Fibroblast of lung (primary cell): ENCODE results near the gene DNAH3.

Experiments used
- EZH2 ChIP-seq: IDR thresholded peaks from 2 replicates; pipeline ENCODE4 v1.5.1; 2012; ENCODE audit warnings: low read length, control low read depth, mild to moderate bottlenecking; ENCODE audit errors: missing control alignments
- TF ChIP-seq, protein P1 (sequence below), 2 donors: IDR thresholded peaks in 1 of 2; conservative IDR thresholded peaks in 1 of 2; 1 replicate in 1 of 2; 2 replicates in 1 of 2; pipeline ENCODE4 v1.5.1; 2011 to 2012; ENCODE audit warnings: low read length in 2 of 2, control low read depth in 1 of 2, inconsistent platforms in 1 of 2, low read depth in 1 of 2, mild to moderate bottlenecking in 1 of 2

DNA sequence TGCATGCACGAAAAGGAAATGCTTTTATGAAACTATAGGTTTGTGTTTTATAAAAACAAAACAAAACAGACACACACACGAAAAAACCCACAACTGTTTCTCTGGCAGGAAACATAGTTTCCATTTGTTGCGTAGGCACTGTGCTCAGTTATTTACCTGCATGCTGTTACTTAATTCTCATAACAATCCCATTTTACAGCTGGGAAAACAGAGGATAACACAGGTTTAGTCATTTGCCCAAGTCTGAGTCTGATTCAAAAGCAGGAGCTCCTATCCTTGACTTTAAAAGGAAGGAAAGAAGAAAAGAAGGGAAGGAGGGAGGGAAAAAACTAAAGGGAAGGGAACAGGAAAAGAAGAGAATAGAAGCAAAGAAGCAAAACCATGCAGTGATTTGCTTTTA, 117.4 kb downstream of the DNAH3 start:
- TF ChIP-seq, protein P1, sequence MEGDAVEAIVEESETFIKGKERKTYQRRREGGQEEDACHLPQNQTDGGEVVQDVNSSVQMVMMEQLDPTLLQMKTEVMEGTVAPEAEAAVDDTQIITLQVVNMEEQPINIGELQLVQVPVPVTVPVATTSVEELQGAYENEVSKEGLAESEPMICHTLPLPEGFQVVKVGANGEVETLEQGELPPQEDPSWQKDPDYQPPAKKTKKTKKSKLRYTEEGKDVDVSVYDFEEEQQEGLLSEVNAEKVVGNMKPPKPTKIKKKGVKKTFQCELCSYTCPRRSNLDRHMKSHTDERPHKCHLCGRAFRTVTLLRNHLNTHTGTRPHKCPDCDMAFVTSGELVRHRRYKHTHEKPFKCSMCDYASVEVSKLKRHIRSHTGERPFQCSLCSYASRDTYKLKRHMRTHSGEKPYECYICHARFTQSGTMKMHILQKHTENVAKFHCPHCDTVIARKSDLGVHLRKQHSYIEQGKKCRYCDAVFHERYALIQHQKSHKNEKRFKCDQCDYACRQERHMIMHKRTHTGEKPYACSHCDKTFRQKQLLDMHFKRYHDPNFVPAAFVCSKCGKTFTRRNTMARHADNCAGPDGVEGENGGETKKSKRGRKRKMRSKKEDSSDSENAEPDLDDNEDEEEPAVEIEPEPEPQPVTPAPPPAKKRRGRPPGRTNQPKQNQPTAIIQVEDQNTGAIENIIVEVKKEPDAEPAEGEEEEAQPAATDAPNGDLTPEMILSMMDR (conservative IDR thresholded peaks at IDR 0.05 in 1 of 2, IDR thresholded peaks at IDR 0.05 in 1 of 2; ENCODE audit: low read depth in 1 of 2, low read length in 2 of 2): no peak
- TF ChIP-seq EZH2: no peak
